Measurements from ENCODE around the gene ZNF665.

ZNF665 gene

DNA sequence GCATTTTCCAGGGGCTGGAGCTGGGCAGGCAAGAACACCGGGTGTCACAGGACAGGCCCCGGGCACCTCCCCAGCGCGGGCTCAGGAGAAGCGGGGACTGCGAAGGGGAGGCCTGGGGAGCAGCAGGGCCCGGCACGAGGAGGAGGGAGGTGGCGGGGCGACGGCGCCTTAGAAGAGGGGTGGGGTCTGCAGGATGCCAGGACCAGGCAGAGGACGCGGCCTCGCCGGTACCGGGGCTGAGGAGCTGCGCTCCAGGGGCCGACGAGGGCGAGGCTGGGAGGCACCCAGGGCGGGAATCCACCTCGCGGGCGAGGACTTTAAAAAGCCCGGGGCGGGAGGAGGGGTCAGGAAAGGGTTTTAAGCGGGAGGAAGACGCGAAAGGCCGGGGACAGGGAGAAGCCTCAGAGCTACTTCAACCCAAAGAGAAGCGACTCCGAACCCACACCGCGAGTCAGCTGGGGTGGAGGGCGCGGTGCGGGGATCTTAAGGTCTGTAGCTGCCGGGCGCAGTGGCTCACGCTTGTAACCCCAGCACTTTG, 35.0 kb downstream of the ZNF665 start (continued):
- TF ChIP-seq TSHZ2 (CRISPR knock-in tag; IDR thresholded peaks at IDR 0.05) (no peak), ZNF70 (CRISPR knock-in tag; IDR thresholded peaks at IDR 0.05) (no peak), TOX (CRISPR knock-in tag; IDR thresholded peaks at IDR 0.05; ENCODE audit: borderline replicate concordance) (no peak), ESRRG (CRISPR knock-in tag; IDR thresholded peaks at IDR 0.05) (no peak), PPARA (CRISPR knock-in tag; IDR thresholded peaks at IDR 0.05; ENCODE audit: borderline replicate concordance) (no peak)

DNA sequence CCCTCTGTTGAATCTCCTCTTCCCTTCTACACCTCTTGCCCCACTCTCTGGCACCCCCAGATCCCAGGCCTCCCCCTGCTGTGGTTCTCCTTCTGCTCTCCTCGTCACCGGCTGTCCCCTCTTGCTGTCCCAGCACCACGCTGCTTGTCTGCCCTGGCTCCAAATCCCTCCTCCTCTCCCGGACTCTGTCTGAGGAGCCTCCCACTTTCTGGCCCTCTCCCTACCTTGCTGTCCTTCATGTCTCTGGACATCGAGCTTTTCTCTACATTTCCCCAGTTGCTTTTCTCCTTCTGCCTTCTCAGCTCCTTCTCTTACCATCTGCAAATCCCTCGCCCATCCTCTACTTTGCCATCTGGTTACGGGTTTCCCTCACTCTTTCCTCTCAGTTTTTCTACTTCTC, 35.5 kb downstream of the ZNF665 start:
- TF ChIP-seq RARB (CRISPR knock-in tag; IDR thresholded peaks at IDR 0.05) (no peak), ZFP3 (CRISPR knock-in tag; IDR thresholded peaks at IDR 0.05) (no peak)
- peak; percentile 40 for ATAC-seq

- TF ChIP-seq TCF4 (CRISPR knock-in tag; IDR thresholded peaks at IDR 0.05; ENCODE audit: borderline replicate concordance) = no peak
- TF ChIP-seq ZC3H10 (CRISPR knock-in tag; IDR thresholded peaks at IDR 0.05) = no peak
- TF ChIP-seq ISL1 (CRISPR knock-in tag; IDR thresholded peaks at IDR 0.05) = no peak
- TF ChIP-seq POU6F1 (CRISPR knock-in tag; IDR thresholded peaks at IDR 0.05; ENCODE audit: borderline replicate concordance, low read depth) = no peak
- TF ChIP-seq, protein P1, sequence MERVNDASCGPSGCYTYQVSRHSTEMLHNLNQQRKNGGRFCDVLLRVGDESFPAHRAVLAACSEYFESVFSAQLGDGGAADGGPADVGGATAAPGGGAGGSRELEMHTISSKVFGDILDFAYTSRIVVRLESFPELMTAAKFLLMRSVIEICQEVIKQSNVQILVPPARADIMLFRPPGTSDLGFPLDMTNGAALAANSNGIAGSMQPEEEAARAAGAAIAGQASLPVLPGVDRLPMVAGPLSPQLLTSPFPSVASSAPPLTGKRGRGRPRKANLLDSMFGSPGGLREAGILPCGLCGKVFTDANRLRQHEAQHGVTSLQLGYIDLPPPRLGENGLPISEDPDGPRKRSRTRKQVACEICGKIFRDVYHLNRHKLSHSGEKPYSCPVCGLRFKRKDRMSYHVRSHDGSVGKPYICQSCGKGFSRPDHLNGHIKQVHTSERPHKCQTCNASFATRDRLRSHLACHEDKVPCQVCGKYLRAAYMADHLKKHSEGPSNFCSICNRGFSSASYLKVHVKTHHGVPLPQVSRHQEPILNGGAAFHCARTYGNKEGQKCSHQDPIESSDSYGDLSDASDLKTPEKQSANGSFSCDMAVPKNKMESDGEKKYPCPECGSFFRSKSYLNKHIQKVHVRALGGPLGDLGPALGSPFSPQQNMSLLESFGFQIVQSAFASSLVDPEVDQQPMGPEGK (CRISPR knock-in tag; IDR thresholded peaks at IDR 0.05; ENCODE audit: borderline replicate concordance) = no peak
- no peak for TF ChIP-seq ZNF70 (CRISPR knock-in tag; IDR thresholded peaks at IDR 0.05)
- no peak for TF ChIP-seq GLIS3 (CRISPR knock-in tag; IDR thresholded peaks at IDR 0.05)
- TF ChIP-seq ZNF8 (CRISPR knock-in tag; IDR thresholded peaks at IDR 0.05) = no peak
- no peak for TF ChIP-seq ZFP3 (CRISPR knock-in tag; IDR thresholded peaks at IDR 0.05)
- TF ChIP-seq, protein P2, sequence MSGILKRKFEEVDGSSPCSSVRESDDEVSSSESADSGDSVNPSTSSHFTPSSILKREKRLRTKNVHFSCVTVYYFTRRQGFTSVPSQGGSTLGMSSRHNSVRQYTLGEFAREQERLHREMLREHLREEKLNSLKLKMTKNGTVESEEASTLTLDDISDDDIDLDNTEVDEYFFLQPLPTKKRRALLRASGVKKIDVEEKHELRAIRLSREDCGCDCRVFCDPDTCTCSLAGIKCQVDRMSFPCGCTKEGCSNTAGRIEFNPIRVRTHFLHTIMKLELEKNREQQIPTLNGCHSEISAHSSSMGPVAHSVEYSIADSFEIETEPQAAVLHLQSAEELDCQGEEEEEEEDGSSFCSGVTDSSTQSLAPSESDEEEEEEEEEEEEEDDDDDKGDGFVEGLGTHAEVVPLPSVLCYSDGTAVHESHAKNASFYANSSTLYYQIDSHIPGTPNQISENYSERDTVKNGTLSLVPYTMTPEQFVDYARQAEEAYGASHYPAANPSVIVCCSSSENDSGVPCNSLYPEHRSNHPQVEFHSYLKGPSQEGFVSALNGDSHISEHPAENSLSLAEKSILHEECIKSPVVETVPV (CRISPR knock-in tag; IDR thresholded peaks at IDR 0.05) = no peak
- no peak for ATAC-seq
Measured at GRCh38 chr19:53156850-53157249, 36.3 kb downstream of the ZNF665 start.

GRCh38 chr19:53147645-53148044, 45.5 kb downstream of the ZNF665 start:
- ATAC-seq = no peak
- no peak for TF ChIP-seq GLIS3 (CRISPR knock-in tag; IDR thresholded peaks at IDR 0.05)
- no peak for TF ChIP-seq ZFP3 (CRISPR knock-in tag; IDR thresholded peaks at IDR 0.05)
- TF ChIP-seq ZC3H10 (CRISPR knock-in tag; IDR thresholded peaks at IDR 0.05) = no peak
- TF ChIP-seq ZNF70 (CRISPR knock-in tag; IDR thresholded peaks at IDR 0.05) = no peak

- TF ChIP-seq TOX (CRISPR knock-in tag; IDR thresholded peaks at IDR 0.05; ENCODE audit: borderline replicate concordance) (no peak), PPARA (CRISPR knock-in tag; IDR thresholded peaks at IDR 0.05; ENCODE audit: borderline replicate concordance) (no peak), ISL1 (CRISPR knock-in tag; IDR thresholded peaks at IDR 0.05) (no peak), ZFP3 (CRISPR knock-in tag; IDR thresholded peaks at IDR 0.05) (no peak), ESRRG (CRISPR knock-in tag; IDR thresholded peaks at IDR 0.05) (no peak), RARB (CRISPR knock-in tag; IDR thresholded peaks at IDR 0.05) (no peak), CSDC2 (CRISPR knock-in tag; IDR thresholded peaks at IDR 0.05) (no peak), TCF4 (CRISPR knock-in tag; IDR thresholded peaks at IDR 0.05; ENCODE audit: borderline replicate concordance) (no peak), ZFP30 (CRISPR knock-in tag; IDR thresholded peaks at IDR 0.05) (no peak)
- TF ChIP-seq, protein P2 (CRISPR knock-in tag; IDR thresholded peaks at IDR 0.05) = no peak
- ATAC-seq = no peak
Measured at GRCh38 chr19:53140351-53140750, 52.8 kb downstream of the ZNF665 start.

Measured in SK-N-SH treated with all-trans-retinoic acid at 6 μM for 48 hours (cell line).